GM12873 (cell line): ENCODE results near the gene GIGYF2.

Source experiments
- CTCF ChIP-seq: IDR thresholded peaks from 2 replicates; pipeline ENCODE4 v1.5.1; 2012; ENCODE audit warnings: low read depth, mild to moderate bottlenecking, moderate library complexity, low read length, control low read depth; ENCODE audit not compliant: insufficient read depth; ENCODE audit errors: missing control alignments

GIGYF2 gene

GRCh38 chr2:232903989-232904388 is 206.9 kb downstream of the GIGYF2 start:
- no peak for TF ChIP-seq CTCF

GRCh38 chr2:232908695-232909094 is 211.6 kb downstream of the GIGYF2 start:
- no peak for TF ChIP-seq CTCF
